ENCODE measurements around the gene CHAF1A. TPM values are rescaled to one million over a fixed set of nuclear protein-coding genes. Genes with fewer than 3 reads are reported as not detected.

The CHAF1A gene
- total and polyA plus RNA-seq, 2 of the 4 experiments (the other 2 are of a cell fraction), result 12.4 to 22.9 TPM

DNA sequence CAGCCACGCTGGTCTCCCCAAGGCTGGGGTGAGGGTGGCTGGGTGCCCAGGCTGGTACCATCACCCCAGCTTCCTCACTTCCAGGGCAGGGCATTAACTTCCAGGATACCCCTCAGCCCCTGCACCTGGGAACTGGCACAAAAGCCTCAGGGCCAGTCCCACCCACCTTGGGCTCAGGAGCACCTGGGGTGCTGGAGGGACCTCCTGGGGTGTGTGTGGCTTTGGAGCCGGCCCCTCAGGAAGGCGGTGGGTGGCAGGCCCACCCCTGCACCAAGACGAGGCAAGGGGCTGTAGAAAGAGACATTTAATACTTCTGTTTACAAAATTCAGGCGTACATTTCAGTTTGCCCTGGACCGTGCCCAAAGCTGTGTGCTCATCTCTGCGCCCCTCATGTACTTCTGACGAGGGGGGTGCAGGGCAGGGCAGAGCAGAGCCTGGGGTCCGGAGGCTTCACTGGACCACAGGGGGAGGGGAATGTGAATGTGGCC is 42.3 kb upstream of the CHAF1A start:
- Histone ChIP-seq H3K27ac (ENCODE audit: insufficient read depth, low read length) (peak overlapping the region; percentile 58; the same call in 1 of the 2 replicates), H2AFZ (replicated peaks; ENCODE audit: low read length, poor library complexity) (no peak overlapping the region), H2BK120ac (ENCODE audit: low read depth, low read length) (no peak overlapping the region), H3K79me1 (ENCODE audit: low read depth in 1 of 2, low read length in 2 of 2) (peaks cover 0 to 19% of the 10 kb centered on the region in 2 experiments), H3K9me1 (ENCODE audit: insufficient read depth, low read length) (no peaks in the 10 kb centered on the region), H4K20me1 (ENCODE audit: insufficient read depth, low read length) (peaks cover 11% of the 10 kb centered on the region), H3K14ac (replicated peaks; ENCODE audit: low read depth, low read length) (no peak overlapping the region), H3K18ac (ENCODE audit: low read depth, low read length) (no peak overlapping the region), H3K56ac (ENCODE audit: extremely low read depth, insufficient read depth, low read length) (no peak overlapping the region), H3K36me3 (ENCODE audit: control insufficient read depth, insufficient read depth, low read length) (peaks cover 53% of the 10 kb centered on the region), H2AK9ac (replicated peaks; ENCODE audit: low read depth, low read length, poor library complexity) (peak overlapping the region; percentile 40), H3K4me1 (ENCODE audit: control insufficient read depth, insufficient read depth, low read length) (peaks cover 10% of the 10 kb centered on the region; the same call in 1 of the 2 replicates), H3K23ac (ENCODE audit: low read depth, low read length) (no peak overlapping the region), H2BK15ac (ENCODE audit: low read depth, low read length) (no peak overlapping the region), H2BK5ac (ENCODE audit: low read depth, low read length, poor library complexity, severe bottlenecking) (no peak overlapping the region), H2AK5ac (ENCODE audit: low read depth, low read length) (no peak overlapping the region), H3K4me2 (ENCODE audit: low read depth, low read length) (no peak overlapping the region; the same call in 1 of the 2 replicates), H2BK20ac (ENCODE audit: low read depth, low read length) (no peak overlapping the region), H3K9ac (ENCODE audit: low read depth, low read length) (no peak overlapping the region), H4K5ac (ENCODE audit: low read depth, low read length) (no peak overlapping the region), H3K4ac (ENCODE audit: low read depth, low read length) (no peak overlapping the region), H3K27me3 (ENCODE audit: control insufficient read depth, insufficient read depth, low read length) (no peaks in the 10 kb centered on the region), H3K9me3 (ENCODE audit: control insufficient read depth, insufficient read depth, low read length) (no peaks in the 10 kb centered on the region), H4K91ac (ENCODE audit: insufficient read depth, low read depth, low read length) (no peak overlapping the region), H4K8ac (ENCODE audit: low read depth in 2 of 2, low read length in 2 of 2) (no peak overlapping the region), H3K4me3 (ENCODE audit: insufficient read depth, low read depth, low read length) (no peak overlapping the region)
- BruUV-seq (replicated peaks), result no TSS peak
- WGBS, 2 experiments (ENCODE audit: extremely low coverage in 2 of 2, insufficient read length in 1 of 2), result no CpG with 5 or more reads among the region's 9 CpGs
- dilution Hi-C loops (cut with HindIII; ENCODE audit: low sequenced_read_pairs, unreplicated experiment) (no loop called here), intact Hi-C loops (cut with micrococcal nuclease) (no loop called here), in situ Hi-C loops (cut with MboI; ENCODE audit: low sequenced_read_pairs) (no loop called here)
- ATAC-seq (ENCODE audit: low read depth) (peak; percentile 7; the same call in 1 of the 2 replicates), DNase-seq (no peak)
- TF ChIP-seq RAD21 (IDR thresholded peaks at IDR 0.05; ENCODE audit: low read length) (no peak), CEBPB (IDR thresholded peaks at IDR 0.05; ENCODE audit: low read depth, low read length) (no peak), USF2 (IDR thresholded peaks at IDR 0.05; ENCODE audit: low read depth, low read length) (no peak)
- TF ChIP-seq, protein P1, sequence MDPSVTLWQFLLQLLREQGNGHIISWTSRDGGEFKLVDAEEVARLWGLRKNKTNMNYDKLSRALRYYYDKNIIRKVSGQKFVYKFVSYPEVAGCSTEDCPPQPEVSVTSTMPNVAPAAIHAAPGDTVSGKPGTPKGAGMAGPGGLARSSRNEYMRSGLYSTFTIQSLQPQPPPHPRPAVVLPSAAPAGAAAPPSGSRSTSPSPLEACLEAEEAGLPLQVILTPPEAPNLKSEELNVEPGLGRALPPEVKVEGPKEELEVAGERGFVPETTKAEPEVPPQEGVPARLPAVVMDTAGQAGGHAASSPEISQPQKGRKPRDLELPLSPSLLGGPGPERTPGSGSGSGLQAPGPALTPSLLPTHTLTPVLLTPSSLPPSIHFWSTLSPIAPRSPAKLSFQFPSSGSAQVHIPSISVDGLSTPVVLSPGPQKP (IDR thresholded peaks at IDR 0.05; ENCODE audit: borderline replicate concordance, low read depth, low read length), result no peak
- POLR2A ChIA-PET (ENCODE audit: unreplicated experiment), result no interaction called here
- CTCF ChIA-PET, result no interaction called here
